ENCODE results near the gene RAB35. TPM values are rescaled to one million over a fixed set of nuclear protein-coding genes. Genes with fewer than 3 reads are reported as not detected.

The RAB35 gene
- total and polyA plus RNA-seq, 9 donors, result 21.3 to 34.9 (median 30.9) TPM

GRCh38 chr12:120090206-120090605, 26.3 kb downstream of the RAB35 start:
- Histone ChIP-seq H3K9me3 (replicated peaks; ENCODE audit: control insufficient read depth, low read depth, low read length) (no peaks in the 10 kb centered on the region), H3K4me1 (ENCODE audit: control insufficient read depth, insufficient read depth, low read length) (peaks cover 47% of the 10 kb centered on the region), H3K27ac (ENCODE audit: low read length) (no peak overlapping the region), H3K27me3 (ENCODE audit: control insufficient read depth, insufficient read depth, low read length) (no peaks in the 10 kb centered on the region), H3K4me3 (ENCODE audit: low read length) (no peak overlapping the region), H3K36me3 (ENCODE audit: control insufficient read depth, insufficient read depth, low read length) (peaks cover 14% of the 10 kb centered on the region)
- no peak for DNase-seq
- 63% methylated on average over 1 of the region's 3 CpGs for WGBS (ENCODE audit: insufficient coverage)

GRCh38 chr12:120089796-120090195, 26.8 kb downstream of the RAB35 start:
- Histone ChIP-seq H3K27me3 (ENCODE audit: control insufficient read depth, insufficient read depth, low read length) (no peaks in the 10 kb centered on the region), H3K27ac (ENCODE audit: low read length) (no peak overlapping the region), H3K9me3 (replicated peaks; ENCODE audit: control insufficient read depth, low read depth, low read length) (no peaks in the 10 kb centered on the region), H3K4me3 (ENCODE audit: low read length) (no peak overlapping the region), H3K4me1 (ENCODE audit: control insufficient read depth, insufficient read depth, low read length) (peaks cover 46% of the 10 kb centered on the region), H3K36me3 (ENCODE audit: control insufficient read depth, insufficient read depth, low read length) (peaks cover 14% of the 10 kb centered on the region)
- DNase-seq, result no peak
- WGBS (ENCODE audit: insufficient coverage), result 34% methylated on average over 2 of the region's 2 CpGs

- Histone ChIP-seq H3K27ac (ENCODE audit: low read length) (no peak overlapping the region), H3K4me1 (ENCODE audit: control insufficient read depth, insufficient read depth, low read length) (peaks cover 40% of the 10 kb centered on the region), H3K36me3 (ENCODE audit: control insufficient read depth, insufficient read depth, low read length) (peaks cover 10% of the 10 kb centered on the region), H3K27me3 (ENCODE audit: control insufficient read depth, insufficient read depth, low read length) (no peaks in the 10 kb centered on the region), H3K4me3 (ENCODE audit: low read length) (no peak overlapping the region), H3K9me3 (replicated peaks; ENCODE audit: control insufficient read depth, low read depth, low read length) (no peaks in the 10 kb centered on the region)
- 26% methylated on average over 5 of the region's 8 CpGs for WGBS (ENCODE audit: insufficient coverage)
- DNase-seq, result no peak
Observed at GRCh38 chr12:120089105-120089504, 27.4 kb downstream of the RAB35 start.

- Histone ChIP-seq H3K27me3 (ENCODE audit: control insufficient read depth, insufficient read depth, low read length) (no peaks in the 10 kb centered on the region), H3K36me3 (ENCODE audit: control insufficient read depth, insufficient read depth, low read length) (peaks cover 2% of the 10 kb centered on the region), H3K9me3 (replicated peaks; ENCODE audit: control insufficient read depth, low read depth, low read length) (no peaks in the 10 kb centered on the region), H3K4me3 (ENCODE audit: low read length) (peak overlapping the region; percentile 37), H3K27ac (ENCODE audit: low read length) (peak overlapping the region; percentile 22), H3K4me1 (ENCODE audit: control insufficient read depth, insufficient read depth, low read length) (peaks cover 28% of the 10 kb centered on the region)
- DNase-seq, result peak; percentile 98
- under 1% methylated on average over 54 of the region's 55 CpGs for WGBS (ENCODE audit: insufficient coverage)
Observed at GRCh38 chr12:120086801-120087621, 29.5 kb downstream of the RAB35 start.

- no peak for DNase-seq
- no peaks in the 10 kb centered on the region for H3K36me3 ChIP-seq (ENCODE audit: control insufficient read depth, insufficient read depth, low read length)
- no peak overlapping the region for H3K4me3 ChIP-seq (ENCODE audit: low read length)
- H3K9me3 ChIP-seq (replicated peaks; ENCODE audit: control insufficient read depth, low read depth, low read length), result no peaks in the 10 kb centered on the region
- no peaks in the 10 kb centered on the region for H3K27me3 ChIP-seq (ENCODE audit: control insufficient read depth, insufficient read depth, low read length)
- WGBS (ENCODE audit: insufficient coverage), result no CpG with 5 or more reads among the region's 6 CpGs
- peaks cover 24% of the 10 kb centered on the region for H3K4me1 ChIP-seq (ENCODE audit: control insufficient read depth, insufficient read depth, low read length)
- H3K27ac ChIP-seq (ENCODE audit: low read length), result no peak overlapping the region
Observed at GRCh38 chr12:120085920-120086645, 30.5 kb downstream of the RAB35 start.

GRCh38 chr12:120081641-120082040, 34.9 kb downstream of the RAB35 start:
- Histone ChIP-seq H3K36me3 (ENCODE audit: control insufficient read depth, insufficient read depth, low read length) (no peaks in the 10 kb centered on the region), H3K27ac (ENCODE audit: low read length) (no peak overlapping the region), H3K27me3 (ENCODE audit: control insufficient read depth, insufficient read depth, low read length) (no peaks in the 10 kb centered on the region), H3K4me3 (ENCODE audit: low read length) (no peak overlapping the region), H3K9me3 (replicated peaks; ENCODE audit: control insufficient read depth, low read depth, low read length) (no peaks in the 10 kb centered on the region), H3K4me1 (ENCODE audit: control insufficient read depth, insufficient read depth, low read length) (peaks cover 2% of the 10 kb centered on the region)
- DNase-seq, result no peak
- no CpG with 5 or more reads among the region's 2 CpGs for WGBS (ENCODE audit: insufficient coverage)

- DNase-seq, result no peak
- Histone ChIP-seq H3K36me3 (ENCODE audit: control insufficient read depth, insufficient read depth, low read length) (no peaks in the 10 kb centered on the region), H3K9me3 (replicated peaks; ENCODE audit: control insufficient read depth, low read depth, low read length) (no peaks in the 10 kb centered on the region), H3K27ac (ENCODE audit: low read length) (no peak overlapping the region), H3K4me3 (ENCODE audit: low read length) (no peak overlapping the region), H3K4me1 (ENCODE audit: control insufficient read depth, insufficient read depth, low read length) (no peaks in the 10 kb centered on the region), H3K27me3 (ENCODE audit: control insufficient read depth, insufficient read depth, low read length) (no peaks in the 10 kb centered on the region)
- WGBS (ENCODE audit: insufficient coverage), result 86% methylated on average over 5 of the region's 9 CpGs
Observed at GRCh38 chr12:120079411-120080400, 36.8 kb downstream of the RAB35 start.

GRCh38 chr12:120078868-120079267, 37.7 kb downstream of the RAB35 start:
- WGBS (ENCODE audit: insufficient coverage), result 52% methylated on average over 5 of the region's 5 CpGs
- H3K27ac ChIP-seq (ENCODE audit: low read length), result no peak overlapping the region

GRCh38 chr12:120077260-120077659, 39.3 kb downstream of the RAB35 start:
- Histone ChIP-seq H3K9me3 (replicated peaks; ENCODE audit: control insufficient read depth, low read depth, low read length) (no peaks in the 10 kb centered on the region), H3K27me3 (ENCODE audit: control insufficient read depth, insufficient read depth, low read length) (no peaks in the 10 kb centered on the region), H3K36me3 (ENCODE audit: control insufficient read depth, insufficient read depth, low read length) (no peaks in the 10 kb centered on the region), H3K4me1 (ENCODE audit: control insufficient read depth, insufficient read depth, low read length) (no peaks in the 10 kb centered on the region), H3K4me3 (ENCODE audit: low read length) (no peak overlapping the region), H3K27ac (ENCODE audit: low read length) (no peak overlapping the region)
- DNase-seq, result no peak
- 92% methylated on average over 5 of the region's 6 CpGs for WGBS (ENCODE audit: insufficient coverage)

More at GRCh38 chr12:120078868-120079267, 37.7 kb downstream of the RAB35 start:
- Histone ChIP-seq H3K27me3 (ENCODE audit: control insufficient read depth, insufficient read depth, low read length) (no peaks in the 10 kb centered on the region), H3K36me3 (ENCODE audit: control insufficient read depth, insufficient read depth, low read length) (no peaks in the 10 kb centered on the region), H3K4me3 (ENCODE audit: low read length) (no peak overlapping the region), H3K9me3 (replicated peaks; ENCODE audit: control insufficient read depth, low read depth, low read length) (no peaks in the 10 kb centered on the region), H3K4me1 (ENCODE audit: control insufficient read depth, insufficient read depth, low read length) (no peaks in the 10 kb centered on the region)
- DNase-seq, result no peak
